ENCODE measurements around the gene PRDX5.
"Not testable (repeated sequence)": the region's sequence is repeated elsewhere in the genome, so short reads cannot be mapped to it uniquely, and the experiment has no call there.

PRDX5 gene

DNA sequence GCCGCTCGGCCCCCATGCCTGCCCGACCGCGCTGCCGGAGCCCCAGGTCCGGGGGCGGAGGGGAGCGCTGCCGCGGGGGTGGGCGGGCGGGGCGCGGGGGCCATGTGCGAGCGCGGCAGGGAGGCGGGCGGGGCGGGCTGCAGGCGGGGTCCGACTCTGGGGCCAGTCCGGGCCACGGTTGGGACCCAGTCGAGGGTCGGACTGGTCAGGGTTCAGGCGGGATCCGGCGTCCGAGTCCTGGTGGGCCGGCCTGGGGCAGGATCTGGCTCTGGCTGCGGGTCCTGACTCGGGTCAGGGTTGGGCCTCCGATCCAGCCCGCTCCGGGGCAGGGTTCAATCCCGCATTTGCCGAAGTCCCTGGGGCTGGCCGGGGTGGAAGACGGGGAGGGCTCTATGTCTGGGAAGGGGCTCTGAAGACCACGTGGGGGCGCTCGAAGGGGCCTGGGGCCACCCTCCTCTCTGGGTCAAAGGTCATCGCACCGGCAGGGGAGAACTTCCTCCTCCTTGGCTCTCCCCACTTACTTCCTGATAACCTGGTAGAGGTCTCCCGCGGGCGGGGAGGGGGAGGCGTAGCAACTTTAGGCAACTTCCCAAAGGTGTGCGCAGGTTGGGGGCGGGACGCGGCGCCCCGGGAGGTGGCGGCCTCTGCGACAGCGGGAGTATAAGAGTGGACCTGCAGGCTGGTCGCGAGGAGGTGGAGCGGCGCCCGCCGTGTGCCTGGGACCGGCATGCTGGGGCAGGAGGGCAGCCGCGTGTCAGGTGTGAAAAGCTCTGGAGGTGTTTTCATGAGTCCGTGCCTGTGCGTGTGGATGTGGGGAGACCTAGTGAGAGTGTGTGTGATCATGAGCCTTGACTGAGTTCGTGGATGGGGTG is 12.0 kb upstream of the PRDX5 start:
- peak; percentile 49 for DNase-seq (ENCODE audit: low read depth, low spot score)

DNA sequence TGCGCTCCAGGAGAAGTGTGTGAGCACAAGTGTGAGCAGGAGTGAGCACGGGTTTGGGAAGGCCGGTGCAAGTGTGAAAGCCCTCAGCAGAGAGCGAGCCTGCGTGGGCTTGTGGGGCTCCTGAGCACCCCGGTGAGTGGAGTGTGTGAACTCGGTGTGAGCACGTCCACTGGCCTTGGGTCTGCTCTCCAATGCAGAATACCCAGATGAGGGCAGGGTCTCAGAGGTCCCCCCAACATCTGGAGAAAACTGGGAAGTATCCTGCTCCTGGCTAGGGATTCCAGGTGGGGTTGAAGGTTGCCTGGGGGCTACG is 11.4 kb upstream of the PRDX5 start:
- DNase-seq (ENCODE audit: low read depth, low spot score): no peak

DNA sequence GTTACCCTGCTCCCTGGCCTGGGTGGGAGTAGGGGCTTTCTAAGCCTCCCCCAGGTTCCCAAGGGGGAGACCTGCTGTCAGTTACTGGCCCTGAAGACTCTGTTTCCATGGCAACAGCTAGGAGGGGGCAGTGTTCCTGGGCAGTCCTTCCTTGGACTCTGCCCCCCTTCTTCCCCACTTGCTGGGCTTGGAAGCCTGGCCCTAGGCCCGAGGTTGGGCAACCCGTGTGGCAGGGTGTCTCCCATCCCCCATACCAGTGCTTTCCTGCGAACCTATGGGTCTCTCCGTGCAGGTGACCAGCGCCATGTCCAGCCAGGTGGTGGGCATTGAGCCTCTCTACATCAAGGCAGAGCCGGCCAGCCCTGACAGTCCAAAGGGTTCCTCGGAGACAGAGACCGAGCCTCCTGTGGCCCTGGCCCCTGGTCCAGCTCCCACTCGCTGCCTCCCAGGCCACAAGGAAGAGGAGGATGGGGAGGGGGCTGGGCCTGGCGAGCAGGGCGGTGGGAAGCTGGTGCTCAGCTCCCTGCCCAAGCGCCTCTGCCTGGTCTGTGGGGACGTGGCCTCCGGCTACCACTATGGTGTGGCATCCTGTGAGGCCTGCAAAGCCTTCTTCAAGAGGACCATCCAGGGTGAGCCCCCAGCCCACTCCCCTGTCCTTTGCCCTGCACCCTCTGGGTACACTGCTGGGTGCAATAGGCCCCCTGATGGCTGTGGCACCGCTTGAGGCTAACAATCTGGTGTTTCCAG is 10.9 kb upstream of the PRDX5 start:
- no peak for DNase-seq (ENCODE audit: low read depth, low spot score)

DNA sequence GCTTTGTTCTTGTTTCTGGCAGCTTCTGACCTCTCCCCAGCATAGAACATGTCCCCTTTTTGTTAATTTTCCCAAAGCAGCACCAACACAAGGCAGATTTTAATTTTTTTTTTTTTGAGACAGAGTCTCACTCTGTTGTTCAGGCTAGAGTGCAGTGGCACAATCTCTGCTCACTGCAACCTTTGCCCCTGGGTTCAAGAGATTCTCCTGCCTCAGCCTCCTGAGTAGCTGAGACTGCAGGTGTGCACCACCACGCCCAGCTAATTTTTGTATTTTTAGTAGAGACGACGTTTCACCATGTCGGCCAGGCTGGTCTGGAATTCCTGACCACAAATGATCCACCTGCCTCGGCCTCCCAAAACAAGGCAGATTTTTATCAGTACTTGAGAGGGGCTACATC is 10.1 kb upstream of the PRDX5 start:
- DNase-seq (ENCODE audit: low read depth, low spot score): not testable (repeated sequence)

DNA sequence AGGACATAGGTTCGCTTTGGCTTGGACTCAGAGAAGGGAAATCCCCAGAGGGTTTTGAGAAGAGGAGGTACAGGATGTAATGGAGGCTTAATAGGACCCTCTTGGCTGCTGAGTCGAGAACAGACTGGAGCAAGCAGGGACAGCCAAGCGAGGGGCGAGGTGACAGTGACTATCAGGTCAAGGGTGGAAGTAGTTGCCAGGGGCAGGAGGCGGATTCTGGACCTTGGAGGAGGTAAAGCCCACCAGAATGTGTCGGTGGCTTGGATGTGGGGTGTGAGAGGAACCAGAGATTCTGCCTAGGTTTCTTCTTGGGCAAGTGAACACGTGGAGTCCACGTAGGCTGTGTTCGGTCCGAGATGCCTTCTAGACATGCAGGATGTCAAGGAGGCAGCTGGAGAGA is 5.0 kb upstream of the PRDX5 start:
- no peak for DNase-seq (ENCODE audit: low read depth, low spot score)

DNA sequence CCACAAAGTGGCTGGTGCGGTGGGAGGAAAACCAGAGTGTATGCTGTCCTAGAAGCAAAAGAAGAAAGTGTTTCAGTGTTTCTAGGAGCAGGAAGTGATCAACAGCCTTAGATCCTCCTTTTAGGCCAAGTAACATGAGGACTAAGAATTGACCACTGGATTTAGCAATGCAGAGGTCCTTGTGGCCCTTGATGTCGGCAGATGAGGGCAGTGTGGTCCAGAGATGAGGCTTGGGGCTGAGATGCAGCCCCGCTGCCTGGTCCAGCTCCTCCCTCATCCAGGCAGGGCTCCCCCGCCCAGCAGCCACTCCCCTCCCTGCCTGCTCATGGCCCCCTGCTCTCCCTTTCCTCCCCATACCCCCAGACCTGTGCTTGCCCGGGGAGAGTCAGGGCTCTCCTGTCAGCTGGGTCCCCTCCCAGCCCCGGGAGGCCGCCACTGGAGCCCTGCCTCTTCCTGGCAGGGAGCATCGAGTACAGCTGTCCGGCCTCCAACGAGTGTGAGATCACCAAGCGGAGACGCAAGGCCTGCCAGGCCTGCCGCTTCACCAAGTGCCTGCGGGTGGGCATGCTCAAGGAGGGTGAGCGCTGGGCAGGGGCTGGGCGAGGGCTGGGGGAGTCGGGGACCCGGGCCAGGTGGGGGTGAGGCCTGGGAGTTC is 4.3 kb upstream of the PRDX5 start:
- no peak for DNase-seq (ENCODE audit: low read depth, low spot score)

DNA sequence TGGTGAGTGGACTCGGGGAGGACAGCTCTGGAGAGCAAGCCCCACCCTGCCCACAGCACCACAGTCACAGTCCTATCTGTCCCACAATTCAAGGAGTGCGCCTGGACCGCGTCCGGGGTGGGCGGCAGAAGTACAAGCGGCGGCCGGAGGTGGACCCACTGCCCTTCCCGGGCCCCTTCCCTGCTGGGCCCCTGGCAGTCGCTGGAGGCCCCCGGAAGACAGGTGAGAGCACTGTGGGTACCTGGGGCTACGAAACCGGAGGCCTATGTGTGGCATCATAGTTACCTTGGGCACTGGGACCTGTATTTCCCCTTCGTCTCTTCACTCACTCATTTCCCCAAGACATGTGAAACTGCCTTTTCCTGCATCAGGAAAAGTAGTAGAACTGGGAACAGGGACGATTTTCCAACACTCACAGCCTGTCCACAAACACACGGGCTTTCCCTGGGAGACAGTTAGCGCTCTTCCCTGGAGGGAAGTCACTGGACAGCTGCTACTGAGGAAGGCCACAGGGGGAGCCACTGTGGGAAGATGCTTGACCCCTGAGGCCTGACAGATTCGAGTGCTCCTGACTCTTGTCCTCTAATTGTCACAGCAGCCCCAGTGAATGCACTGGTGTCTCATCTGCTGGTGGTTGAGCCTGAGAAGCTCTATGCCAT is 3.6 kb upstream of the PRDX5 start:
- DNase-seq (ENCODE audit: low read depth, low spot score): no peak

DNA sequence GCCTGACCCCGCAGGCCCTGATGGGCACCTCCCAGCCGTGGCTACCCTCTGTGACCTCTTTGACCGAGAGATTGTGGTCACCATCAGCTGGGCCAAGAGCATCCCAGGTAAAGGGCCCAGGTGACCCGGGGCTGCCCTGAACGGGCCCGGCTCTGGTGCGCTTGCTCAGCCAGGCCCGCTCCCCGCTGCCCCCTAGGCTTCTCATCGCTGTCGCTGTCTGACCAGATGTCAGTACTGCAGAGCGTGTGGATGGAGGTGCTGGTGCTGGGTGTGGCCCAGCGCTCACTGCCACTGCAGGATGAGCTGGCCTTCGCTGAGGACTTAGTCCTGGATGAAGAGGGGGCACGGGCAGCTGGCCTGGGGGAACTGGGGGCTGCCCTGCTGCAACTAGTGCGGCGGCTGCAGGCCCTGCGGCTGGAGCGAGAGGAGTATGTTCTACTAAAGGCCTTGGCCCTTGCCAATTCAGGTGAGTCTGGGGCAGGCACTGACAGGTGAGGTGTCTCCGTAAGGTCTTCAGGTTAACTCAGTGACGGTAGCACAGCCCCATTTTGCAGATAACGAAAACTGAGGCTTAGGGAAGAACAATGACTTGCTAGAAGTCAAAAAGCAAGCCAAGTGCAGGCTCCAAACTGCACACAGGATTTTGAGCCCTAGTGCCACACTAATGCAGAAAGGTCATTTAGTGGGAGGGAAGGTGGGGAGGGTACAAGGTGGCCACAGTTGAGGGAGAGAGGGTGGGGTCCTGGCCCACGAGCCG is 2.9 kb upstream of the PRDX5 start:
- no peak for DNase-seq (ENCODE audit: low read depth, low spot score)

DNA sequence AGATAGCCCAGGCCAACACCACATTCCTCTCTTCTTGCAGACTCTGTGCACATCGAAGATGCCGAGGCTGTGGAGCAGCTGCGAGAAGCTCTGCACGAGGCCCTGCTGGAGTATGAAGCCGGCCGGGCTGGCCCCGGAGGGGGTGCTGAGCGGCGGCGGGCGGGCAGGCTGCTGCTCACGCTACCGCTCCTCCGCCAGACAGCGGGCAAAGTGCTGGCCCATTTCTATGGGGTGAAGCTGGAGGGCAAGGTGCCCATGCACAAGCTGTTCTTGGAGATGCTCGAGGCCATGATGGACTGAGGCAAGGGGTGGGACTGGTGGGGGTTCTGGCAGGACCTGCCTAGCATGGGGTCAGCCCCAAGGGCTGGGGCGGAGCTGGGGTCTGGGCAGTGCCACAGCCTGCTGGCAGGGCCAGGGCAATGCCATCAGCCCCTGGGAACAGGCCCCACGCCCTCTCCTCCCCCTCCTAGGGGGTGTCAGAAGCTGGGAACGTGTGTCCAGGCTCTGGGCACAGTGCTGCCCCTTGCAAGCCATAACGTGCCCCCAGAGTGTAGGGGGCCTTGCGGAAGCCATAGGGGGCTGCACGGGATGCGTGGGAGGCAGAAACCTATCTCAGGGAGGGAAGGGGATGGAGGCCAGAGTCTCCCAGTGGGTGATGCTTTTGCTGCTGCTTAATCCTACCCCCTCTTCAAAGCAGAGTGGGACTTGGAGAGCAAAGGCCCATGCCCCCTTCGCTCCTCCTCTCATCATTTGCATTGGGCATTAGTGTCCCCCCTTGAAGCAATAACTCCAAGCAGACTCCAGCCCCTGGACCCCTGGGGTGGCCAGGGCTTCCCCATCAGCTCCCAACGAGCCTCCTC is 2.0 kb upstream of the PRDX5 start:
- not testable (repeated sequence) for DNase-seq (ENCODE audit: low read depth, low spot score)

DNA sequence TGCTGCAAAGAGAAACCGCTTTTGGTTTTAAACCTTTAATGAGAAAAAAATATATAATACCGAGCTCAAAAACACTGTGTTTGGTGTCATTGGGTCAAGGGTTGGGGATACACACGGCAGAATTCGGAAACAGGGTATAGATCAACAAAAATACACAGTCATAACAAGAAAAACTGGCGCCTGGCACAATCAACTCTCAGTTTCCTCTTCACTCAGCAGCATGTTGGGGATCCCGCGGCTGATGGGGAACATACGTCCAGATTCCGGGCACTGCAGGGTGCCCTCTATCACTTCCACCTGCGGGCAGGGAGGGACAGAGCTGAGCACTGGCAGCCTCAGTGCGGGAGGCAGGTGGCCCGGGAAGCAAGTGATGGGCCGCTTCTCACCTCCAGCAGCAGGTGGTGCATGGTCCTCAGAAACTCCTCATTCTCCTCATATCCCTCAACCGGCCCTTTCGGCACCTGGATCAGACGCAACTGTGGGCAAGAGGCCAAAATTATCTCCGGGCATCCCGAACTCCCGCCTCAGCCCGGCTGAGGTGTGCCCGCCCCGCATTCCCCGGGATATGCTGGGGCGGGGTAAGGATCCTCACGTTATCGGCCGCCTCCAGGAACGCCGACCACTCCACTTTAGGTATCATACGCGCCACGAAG is 1.1 kb upstream of the PRDX5 start:
- DNase-seq (ENCODE audit: low read depth, low spot score): no peak

DNA sequence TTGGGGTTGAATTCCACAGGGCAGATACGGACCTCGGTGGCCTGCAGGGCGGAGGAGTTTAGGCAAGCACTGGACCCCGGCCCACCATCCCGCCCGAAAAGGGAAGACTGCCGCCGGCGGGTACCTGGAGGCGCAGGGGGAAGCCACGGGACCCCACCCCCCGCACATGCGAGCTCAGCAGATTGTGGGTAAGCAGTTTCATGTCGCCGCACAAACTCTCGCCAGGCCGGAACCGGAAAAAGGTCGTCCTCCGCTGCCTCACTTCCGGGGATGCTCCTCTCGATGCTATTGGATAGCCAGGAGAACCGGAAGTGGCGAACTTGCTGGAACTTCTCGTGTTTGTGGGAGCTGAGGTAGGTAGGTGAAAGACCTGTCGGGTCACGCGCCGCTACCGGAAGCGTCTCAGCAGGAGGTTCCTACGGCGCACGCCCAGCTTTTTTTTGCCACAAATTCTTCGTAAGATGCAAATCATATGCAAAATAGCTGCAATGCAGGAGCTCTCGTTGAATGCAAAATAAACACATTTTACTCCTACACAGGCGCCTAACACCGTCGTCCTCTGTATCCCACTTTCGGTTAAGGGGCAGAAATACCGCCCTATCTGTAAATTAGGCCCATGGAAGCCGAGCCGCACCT is 478 bp upstream of the PRDX5 start, which contains the start of gene TRMT112:
TRMT112 (minus strand) TSS at position 235 of the 636 bp plus-strand sequence; CDS start at position 202, 33 bp downstream.
- DNase-seq (ENCODE audit: low read depth, low spot score): peak; percentile 95

DNA sequence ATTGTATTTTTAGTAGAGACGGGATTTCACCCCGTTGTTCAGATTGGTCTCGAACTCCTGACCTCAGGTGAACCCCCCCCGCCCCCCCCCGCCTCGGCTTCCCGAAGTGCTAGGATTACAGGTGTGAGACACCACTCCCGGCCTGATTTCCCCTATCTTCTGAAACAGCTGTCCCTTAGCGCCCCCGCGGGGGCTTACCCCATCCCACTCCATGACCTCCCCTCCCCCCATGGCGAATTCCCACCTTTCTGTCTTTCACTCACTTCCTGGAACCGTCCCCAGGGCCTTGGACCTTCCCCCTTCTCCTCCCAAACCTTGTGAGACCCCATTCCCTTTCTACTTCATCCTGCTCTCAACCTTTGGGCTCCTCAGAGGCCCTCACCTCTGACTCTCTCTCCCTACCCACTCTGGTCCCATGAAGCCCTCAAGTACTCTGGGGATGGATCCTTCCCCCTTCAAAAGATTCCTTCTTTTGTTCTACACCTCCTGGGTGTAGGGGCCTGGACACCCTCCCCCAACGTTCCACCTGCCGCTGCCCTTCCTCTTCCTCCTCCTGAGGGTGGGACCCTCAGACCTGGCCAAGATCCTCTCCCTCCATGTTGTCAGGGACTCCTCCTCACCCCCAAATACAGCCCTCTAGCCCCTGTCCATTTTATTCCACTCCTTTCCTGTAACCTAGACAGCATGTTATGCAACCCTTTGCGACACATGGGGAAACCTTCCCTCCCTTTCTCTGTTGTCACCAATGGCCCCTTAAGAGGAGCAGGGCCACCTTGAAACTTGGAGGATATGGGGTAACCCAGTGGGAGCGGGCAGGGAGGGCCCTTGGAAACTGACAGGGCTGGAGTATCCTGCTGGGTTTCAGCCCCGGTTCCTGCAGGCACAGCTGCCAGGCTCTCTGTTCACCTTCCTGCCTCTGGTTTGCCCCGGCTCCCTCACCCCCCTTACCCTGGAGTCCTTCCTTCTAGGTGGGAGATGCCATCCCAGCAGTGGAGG is 1.1 kb downstream of the PRDX5 start:
- no peak for DNase-seq (ENCODE audit: low read depth, low spot score)

DNA sequence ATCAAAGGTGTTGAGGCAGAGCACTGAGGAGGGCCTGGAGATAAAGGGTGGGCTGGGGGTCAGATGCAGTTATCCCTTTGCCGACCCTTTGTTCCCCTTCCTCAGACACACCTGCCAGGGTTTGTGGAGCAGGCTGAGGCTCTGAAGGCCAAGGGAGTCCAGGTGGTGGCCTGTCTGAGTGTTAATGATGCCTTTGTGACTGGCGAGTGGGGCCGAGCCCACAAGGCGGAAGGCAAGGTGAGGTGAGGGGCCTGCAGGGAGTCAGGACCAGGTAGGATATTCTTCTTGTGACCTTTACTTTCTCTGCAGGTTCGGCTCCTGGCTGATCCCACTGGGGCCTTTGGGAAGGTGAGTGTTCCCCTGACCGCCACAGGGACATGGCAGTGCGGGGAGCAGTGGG is 2.6 kb downstream of the PRDX5 start:
- no peak for DNase-seq (ENCODE audit: low read depth, low spot score)

DNA sequence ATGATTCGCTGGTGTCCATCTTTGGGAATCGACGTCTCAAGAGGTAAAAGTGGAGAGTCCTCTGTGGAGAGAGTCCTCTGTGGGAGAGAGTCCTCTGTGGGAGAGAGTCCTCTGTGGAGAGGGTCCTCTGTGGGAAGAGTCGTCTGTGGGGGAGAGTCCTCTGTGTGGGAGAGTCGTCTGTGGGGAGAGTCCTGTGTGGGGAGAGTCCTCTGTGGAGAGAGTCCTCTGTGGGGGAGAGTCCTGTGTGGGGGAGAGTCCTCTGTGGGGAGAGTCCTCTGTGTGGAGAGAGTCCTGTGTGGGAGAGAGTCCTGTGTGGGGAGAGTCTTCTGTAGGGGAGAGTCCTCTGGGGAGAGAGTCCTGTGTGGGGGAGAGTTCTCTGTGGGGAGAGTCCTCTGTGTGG is 3.1 kb downstream of the PRDX5 start:
- DNase-seq (ENCODE audit: low read depth, low spot score): no peak

DNA sequence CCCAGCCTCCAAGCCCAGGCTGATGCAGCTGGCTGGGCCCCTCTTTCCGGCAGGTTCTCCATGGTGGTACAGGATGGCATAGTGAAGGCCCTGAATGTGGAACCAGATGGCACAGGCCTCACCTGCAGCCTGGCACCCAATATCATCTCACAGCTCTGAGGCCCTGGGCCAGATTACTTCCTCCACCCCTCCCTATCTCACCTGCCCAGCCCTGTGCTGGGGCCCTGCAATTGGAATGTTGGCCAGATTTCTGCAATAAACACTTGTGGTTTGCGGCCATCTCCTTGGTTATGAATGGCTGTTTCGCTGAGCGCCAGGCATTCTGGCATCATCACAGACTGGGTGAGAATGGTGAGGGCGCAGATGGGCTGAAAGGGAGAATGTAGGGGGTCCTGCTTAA is 3.6 kb downstream of the PRDX5 start:
- no peak for DNase-seq (ENCODE audit: low read depth, low spot score)

DNA sequence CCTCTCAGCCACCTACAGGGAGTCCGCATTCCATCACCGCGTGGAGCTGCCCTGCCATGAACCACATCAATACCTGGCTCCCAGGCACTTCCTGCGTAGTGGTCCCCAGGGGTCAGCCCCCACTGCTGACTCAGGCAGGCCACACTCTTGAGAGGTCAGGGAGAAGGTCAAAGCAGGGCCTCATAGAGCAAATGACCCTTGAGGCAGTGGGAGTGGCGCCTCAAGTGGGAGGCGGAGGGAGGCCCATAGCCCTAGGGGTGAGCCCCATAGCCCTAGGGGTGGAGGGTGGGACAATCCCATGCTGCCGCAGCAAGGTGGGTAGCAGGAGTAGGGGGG is 5.0 kb downstream of the PRDX5 start:
- no peak for DNase-seq (ENCODE audit: low read depth, low spot score)

DNA sequence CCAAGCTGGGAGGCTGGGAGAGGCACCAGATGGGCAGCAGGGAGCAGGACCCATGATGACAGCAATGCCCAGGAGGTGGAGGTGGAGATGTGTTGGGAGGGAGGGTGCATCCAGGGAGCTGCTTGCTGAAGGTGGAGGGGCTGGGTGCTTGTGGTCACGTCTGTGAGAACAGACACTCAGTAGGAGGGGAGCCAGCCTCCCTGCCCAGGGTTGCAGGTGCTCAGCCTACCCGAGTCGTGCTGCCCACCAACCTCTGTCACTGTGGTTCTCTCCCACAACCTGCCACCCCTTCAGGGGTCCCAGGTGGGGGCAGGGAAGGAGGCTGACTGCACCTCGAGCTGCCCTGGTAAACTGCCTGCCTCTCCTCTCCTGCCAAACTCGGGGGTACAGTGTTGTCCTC is 5.5 kb downstream of the PRDX5 start:
- DNase-seq (ENCODE audit: low read depth, low spot score): no peak

DNA sequence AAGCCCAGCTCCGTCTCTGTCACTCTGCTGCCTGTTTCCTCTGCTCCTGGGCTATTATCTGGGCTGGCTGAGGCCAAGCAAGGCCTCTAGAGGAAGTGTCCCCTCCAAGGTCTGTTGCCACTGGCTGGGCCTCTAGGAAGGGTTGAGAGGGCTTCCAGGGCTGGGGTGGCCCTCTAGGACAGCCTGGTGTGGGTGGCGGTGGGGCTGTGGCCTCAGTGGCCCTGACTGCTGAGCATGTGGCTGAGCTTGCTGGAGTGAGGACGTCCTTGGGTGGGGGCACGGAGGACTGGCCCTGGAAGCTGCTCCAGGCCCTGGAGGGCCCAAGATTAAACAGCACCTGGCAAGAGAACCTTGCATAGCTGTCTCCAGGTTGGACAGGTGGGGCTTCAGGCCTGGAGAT is 6.1 kb downstream of the PRDX5 start:
- DNase-seq (ENCODE audit: low read depth, low spot score): not testable (repeated sequence)

Measured in activated CD4-positive, CD25-positive, alpha-beta regulatory T cell treated with anti-CD3 and anti-CD28 coated beads, Interleukin-2, amount 50 U/mL, for 16 hours (primary cell).